Stimulated activated CD4-positive, alpha-beta T cell treated with anti-CD3 and anti-CD28 coated beads, Interleukin-2, amount 100 ng/mL, for 24 hours (primary cell): ENCODE data around the gene SST.
"Not testable (repeated sequence)": the region's sequence is repeated elsewhere in the genome, so short reads cannot be mapped to it uniquely, and the experiment has no call there.

Experiments used
- DNase-seq, 2 donors: peaks; one replicate each; pipeline ENCODE4 v3.0.0-alpha.2; 2020

SST gene

GRCh38 chr3:187681756-187682155 lies 11.6 kb upstream of the SST start:
- not testable (repeated sequence) for DNase-seq

GRCh38 chr3:187679638-187680396 lies 9.6 kb upstream of the SST start:
- peak; percentile 79 to 80 for DNase-seq

GRCh38 chr3:187678726-187679268 lies 8.6 kb upstream of the SST start:
- DNase-seq, result peak; percentile 32 to 40

DNA sequence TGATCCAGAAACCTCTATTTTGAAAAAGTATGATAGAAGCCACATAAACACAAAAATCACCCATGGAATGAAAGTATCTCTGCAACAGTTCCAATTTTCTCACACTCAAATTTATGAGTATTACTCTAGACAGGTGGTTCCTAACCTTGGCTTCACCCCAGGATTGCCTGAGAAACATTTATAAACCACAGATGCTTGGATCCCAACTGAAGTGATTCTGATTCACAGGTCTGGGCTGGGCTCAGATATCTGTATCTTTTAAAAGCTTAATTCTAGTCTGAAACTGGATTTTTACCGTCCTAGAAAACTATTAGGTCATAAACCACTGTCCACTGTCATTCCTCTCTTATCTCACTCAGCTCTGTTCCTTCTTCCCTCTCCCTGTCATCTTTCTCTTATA lies 7.4 kb upstream of the SST start:
- no peak for DNase-seq

GRCh38 chr3:187673012-187673411 lies 2.8 kb upstream of the SST start:
- no peak for DNase-seq

- no peak for DNase-seq
These were observed 2.7 kb downstream of the SST start for GRCh38 chr3:187667526-187667925.

GRCh38 chr3:187665764-187666402 lies 4.3 kb downstream of the SST start:
- DNase-seq, result no peak

DNA sequence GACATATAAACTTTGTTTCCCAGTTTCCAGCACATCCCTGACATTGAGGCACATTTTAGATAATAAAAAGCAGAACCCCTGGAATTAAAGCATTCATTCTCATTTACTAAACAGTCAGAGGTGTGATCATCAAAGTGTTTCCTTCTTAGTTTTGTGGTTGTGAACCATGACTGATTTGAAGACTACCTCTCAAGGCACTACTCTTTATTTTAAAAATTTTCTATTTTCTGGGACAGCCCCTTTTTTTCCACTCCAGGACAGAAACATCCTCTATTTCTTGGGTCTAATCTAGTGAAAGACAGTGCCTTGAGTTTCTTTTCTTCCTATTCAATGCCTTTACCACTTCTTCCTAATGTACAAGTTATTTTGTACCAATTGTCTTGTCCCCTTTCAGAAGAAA lies 5.2 kb downstream of the SST start:
- DNase-seq, result no peak

GRCh38 chr3:187662848-187663409 lies 7.3 kb downstream of the SST start:
- no peak for DNase-seq

GRCh38 chr3:187661267-187661666 lies 8.9 kb downstream of the SST start:
- DNase-seq, result no peak

DNA sequence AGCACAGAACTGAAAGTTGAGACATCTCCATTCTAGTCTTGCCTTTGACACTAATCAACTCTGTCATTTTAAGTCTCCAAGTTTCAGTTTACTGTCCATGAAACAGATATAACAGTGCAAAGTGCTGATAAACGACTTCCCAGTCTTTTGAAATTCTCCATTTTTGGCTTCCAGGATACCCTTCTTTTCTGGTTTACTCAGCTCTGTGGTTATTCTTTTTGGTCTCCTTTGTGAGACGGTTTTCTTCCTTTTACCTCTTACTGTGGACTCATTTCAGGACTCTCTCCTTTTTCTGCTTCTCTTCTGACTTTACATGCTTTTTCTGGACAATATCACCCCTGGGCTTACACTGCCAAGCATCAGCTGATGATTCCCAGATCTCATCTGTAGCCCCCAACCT lies 18.9 kb downstream of the SST start:
- DNase-seq, result no peak

DNA sequence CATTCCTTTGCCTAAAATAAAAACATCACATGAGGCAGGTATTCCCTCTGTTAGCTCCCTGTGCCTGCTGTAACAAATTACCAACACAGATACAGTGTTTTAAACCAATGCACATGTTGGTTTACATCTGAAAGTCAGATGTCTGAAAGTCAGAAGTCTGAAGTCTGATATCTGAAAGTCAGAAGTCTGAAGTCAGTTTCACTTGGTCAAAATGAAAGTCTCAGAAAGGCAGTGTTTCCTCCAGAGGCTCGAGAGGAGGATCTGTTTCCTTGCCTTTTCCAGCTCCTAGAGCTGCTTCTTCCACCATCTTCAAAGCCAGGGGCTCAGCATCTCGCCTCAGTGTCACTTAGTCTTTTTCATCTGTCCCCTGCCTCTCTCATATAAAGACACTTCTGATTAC lies 22.0 kb downstream of the SST start:
- no peak for DNase-seq

DNA sequence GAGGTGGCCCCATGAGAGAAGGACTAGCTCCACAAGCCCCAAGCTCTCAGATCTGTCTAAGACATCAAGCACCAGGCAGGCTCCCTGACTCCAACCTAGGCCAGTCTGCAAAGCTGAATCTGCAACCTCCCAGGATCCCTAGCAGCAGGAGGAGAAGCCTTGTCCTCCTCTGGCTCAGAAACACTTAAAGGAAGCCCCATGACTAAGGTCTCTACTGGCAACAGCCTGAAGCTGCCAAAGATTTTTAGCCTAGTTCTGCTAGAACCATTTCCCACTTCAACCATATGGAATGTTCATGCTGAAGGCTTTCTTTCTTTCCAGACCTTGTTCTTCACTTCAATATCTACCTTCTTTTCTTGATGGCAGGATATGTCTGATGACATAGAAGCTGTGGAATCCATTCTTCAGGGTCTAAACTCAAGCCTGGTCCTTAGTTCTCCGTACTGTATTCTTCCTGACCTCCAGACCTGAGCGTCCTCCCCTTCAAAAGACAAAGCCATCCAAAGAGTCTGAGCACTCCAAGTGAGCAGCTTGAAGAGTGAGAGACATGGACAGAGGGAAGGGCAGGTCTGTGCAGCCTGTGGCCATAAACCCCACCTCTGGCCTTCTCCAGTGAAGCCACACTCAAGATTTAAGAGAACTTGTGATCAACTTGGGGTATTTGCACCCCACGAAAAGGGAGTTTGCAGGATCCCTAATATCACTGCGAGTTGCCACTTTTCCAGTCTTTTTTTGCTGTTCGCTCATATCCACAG lies 23.1 kb downstream of the SST start:
- DNase-seq, result no peak

- not testable (repeated sequence) for DNase-seq
These were observed 24.8 kb downstream of the SST start for GRCh38 chr3:187645379-187645778.

DNA sequence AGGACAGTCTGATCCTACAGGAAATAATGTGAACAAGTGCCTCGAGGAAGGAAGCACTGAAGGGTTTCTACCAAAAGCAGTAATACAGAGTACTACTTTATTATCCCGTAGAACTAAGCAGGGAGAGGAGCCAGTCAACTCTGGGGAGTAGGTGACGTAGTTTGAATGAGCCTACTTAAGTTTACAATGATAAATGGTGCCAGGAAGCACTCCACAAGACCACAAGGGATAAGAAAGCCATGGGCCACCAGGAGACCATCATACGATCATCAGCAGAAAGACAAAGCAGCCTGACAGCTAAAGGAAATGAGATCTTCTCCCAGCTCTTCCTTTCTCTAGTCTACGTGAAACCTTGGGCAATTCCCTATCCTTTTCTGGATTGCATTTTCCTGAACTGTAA lies 27.3 kb downstream of the SST start:
- DNase-seq, result no peak

DNA sequence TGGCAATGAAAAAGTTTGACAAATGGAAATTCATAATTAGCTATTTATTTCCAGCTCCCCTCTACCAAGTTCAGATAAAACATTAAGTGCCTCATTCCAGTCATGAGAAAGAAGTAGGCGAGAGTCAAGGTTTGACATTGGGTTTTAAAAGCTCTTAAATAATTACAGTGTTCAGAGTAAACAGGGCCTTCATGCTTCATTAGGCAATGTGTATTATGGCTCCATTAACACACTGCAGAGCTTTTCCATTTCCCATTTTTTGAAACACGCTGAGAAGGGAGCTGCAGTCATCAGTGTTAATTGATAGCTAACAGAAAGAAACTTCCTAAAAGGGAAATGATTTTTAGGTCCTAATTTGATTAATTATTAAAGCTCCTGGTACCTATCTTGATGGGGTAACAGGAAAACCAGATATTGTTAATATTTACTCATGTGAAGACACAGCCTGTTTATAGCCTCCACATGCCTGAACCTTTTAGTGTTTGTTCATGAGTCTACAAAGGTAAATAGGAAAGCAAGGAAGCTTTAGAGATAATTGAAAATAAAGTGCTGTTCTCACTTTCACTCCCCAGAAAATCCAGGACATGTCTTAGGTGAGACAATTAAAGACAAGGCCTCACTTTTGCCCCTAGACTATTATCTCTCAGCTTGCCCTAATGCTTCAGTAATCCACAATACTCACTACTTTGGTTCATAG lies 28.7 kb downstream of the SST start:
- no peak for DNase-seq

GRCh38 chr3:187640569-187641059 lies 29.6 kb downstream of the SST start:
- no peak for DNase-seq

DNA sequence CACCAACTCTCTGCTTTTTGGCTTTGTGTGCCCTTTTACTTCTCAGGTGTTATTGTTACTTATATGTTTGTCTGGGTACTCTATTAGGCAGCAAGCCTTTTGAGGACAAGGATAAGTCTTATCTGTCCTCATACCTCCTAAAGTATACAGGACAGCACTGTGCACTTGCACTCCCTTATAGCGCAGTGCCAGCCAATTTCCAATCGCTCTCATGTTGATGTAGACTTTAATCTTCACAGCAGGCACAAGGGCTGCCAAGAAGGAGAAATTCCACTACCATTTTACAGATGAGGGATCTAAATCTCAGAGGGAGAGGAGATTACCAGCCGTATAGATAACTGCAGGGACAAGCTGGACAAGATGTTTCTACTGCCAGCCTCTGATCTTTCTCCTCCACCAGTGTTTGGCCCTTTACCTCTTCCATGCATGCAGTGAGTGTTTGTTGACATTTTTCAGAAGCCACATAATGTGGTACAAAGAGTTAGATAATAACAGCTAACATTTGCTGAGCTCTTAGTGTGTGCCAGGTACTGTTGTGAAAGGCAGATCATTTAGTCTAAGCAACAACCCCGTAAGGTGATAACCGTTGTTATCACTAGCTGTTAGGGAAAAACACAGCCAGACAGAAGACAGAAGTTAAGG lies 30.1 kb downstream of the SST start:
- no peak for DNase-seq

- DNase-seq, result no peak
These were observed 33.7 kb downstream of the SST start for GRCh38 chr3:187636528-187636927.

- no peak for DNase-seq
These were observed 39.8 kb downstream of the SST start for GRCh38 chr3:187630404-187630803.

DNA sequence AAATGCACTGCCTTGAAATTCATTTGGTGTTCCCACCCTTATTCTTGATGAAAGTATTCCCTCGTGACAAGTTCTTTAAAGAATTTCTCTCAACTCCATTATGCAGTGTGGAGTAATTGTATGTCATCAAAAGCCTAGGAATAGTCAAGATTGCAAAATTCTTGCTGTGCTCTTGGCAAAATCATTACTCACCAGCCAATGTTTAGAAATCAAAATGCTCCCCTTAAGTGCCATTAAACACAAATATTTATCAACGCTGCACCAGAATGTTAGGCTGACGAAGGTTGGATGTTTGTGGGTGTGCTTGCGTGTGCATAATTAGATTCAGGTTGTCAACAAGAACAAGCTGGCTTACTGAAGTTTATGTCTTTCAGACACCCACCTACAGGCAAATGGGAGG lies 40.5 kb downstream of the SST start:
- no peak for DNase-seq

DNA sequence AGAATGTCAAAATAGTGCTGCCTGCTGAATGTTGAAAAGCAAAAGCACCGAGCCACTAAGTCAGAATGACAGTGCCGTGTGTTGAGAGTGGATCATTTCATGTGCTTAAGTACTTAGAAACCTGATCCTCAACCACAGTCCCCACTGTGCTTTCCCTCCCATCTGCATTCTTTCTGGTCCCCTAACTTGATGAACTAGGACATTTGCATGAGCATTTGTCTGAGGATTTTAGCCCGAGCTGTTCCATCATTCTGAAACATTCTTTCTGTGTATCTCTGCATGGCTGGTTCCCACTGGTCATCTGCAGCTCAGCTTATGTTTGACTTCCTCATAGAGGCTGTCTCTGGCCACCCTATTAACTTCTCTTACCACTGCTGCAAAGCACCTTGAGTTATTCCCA lies 42.0 kb downstream of the SST start:
- no peak for DNase-seq
